ENCODE data around the gene SH3BP4.

The SH3BP4 gene

DNA sequence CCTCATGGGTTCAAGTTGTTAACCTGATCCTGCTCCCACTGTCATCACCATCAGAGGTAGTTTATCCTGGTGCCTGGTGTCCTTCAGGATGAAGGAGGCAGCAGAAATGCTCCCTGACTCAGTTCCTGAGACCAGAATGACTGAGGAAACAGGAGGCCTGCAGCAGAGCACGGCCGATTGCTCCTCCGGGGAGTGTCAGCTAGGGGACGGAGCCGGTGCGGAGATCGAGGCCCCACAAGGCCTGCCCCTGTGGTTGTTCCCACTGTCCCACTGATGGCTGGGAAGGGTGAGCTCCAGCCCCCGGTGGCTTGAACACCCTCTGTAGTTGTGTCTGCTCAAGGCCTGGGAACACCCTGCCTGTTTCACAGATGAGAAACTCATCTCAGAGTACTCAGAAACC lies 45.6 kb downstream of the SH3BP4 start:
- no peak overlapping the region for H3K4me3 ChIP-seq (ENCODE audit: insufficient read depth, low read depth, low read length, poor library complexity, severe bottlenecking)
- no peak overlapping the region for H3K27ac ChIP-seq (ENCODE audit: insufficient read depth, low read length, poor library complexity, severe bottlenecking)
- H3K36me3 ChIP-seq (ENCODE audit: control insufficient read depth, insufficient read depth, low read length): no peaks in the 10 kb centered on the region
- no peaks in the 10 kb centered on the region for H3K4me1 ChIP-seq (ENCODE audit: control insufficient read depth, insufficient read depth, low read length, poor library complexity, severe bottlenecking)
- no peaks in the 10 kb centered on the region for H3K27me3 ChIP-seq (replicated peaks; ENCODE audit: control insufficient read depth, insufficient read depth, low read length, poor library complexity, severe bottlenecking)
- H3K9me3 ChIP-seq (ENCODE audit: control insufficient read depth, low read length): no peaks in the 10 kb centered on the region
- no peak for DNase-seq

DNA sequence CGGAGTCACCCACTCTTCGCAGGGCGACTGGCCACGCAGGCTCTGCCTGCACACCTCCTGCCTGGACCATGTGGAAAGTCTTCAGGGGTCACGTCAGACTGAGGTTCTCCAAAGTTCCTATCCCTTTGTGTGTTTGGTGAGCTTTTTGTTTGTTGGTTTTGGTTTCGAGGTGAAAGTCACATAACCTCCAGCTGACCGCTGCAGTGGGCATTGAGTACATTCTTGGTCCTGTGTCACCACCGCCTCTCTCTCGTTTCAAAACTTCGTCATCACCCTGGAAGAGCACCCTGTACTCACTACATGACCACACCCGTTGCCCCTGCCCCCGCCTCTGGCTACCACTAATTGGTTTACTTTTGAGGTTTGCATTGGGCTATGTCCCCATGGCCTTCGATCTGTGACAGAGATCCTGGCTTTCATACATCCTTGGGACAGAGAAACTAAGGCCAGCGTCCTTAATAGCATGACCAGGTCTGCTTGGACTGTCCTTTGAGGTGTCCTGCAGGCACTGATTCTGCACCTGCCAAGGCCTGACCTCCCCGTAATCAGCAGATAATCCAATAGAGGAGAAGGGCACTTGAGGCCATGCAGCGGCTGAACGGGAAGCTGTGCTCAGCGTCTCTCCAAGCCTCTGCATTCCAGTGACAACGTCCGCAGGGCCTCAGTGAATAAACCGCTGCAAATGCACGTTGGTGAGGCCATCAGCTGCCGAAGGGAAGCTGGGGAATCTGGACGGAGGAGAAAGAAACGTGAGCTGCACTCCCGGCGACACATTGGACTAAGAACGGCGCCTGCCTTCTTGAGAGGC lies 46.8 kb downstream of the SH3BP4 start:
- H3K4me3 ChIP-seq (ENCODE audit: insufficient read depth, low read depth, low read length, poor library complexity, severe bottlenecking): no peak overlapping the region
- no peaks in the 10 kb centered on the region for H3K36me3 ChIP-seq (ENCODE audit: control insufficient read depth, insufficient read depth, low read length)
- no peak overlapping the region for H3K27ac ChIP-seq (ENCODE audit: insufficient read depth, low read length, poor library complexity, severe bottlenecking)
- no peaks in the 10 kb centered on the region for H3K4me1 ChIP-seq (ENCODE audit: control insufficient read depth, insufficient read depth, low read length, poor library complexity, severe bottlenecking)
- no peak for DNase-seq
- no peaks in the 10 kb centered on the region for H3K27me3 ChIP-seq (replicated peaks; ENCODE audit: control insufficient read depth, insufficient read depth, low read length, poor library complexity, severe bottlenecking)
- H3K9me3 ChIP-seq (ENCODE audit: control insufficient read depth, low read length): no peaks in the 10 kb centered on the region

DNA sequence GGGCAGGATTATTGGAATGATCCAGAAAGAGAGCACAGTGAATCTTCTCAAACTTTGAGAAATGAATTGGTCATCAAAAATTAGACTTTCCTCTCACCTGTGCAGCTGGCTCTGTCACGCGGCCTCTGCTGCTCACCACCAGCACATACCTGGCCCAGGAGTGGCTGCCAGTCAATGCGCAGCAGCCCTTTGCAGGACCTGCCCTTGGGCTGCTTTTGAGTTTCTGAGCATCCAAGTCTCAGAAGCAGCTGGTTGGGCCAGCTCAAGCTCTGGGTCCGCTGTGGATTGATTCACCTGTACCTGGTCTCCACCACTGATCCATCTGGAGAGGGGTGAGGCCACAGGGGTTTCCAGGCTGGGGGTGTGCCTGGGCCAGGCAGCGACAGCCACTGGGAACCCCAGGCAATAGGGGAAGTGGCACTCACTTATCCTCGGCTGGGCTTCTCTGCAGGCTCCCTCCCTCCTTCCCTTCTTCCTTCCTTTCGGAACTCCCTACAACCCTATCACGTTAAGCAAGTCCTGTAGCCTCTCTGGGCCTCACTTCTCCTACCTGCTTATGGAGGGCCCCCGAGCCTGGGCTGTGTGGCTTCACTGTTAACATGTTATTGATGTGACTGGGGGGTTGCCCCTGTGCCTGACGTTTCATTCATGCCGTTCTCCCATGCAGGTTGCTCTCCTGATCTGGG lies 48.1 kb downstream of the SH3BP4 start:
- DNase-seq: no peak
- Histone ChIP-seq H3K4me3 (ENCODE audit: insufficient read depth, low read depth, low read length, poor library complexity, severe bottlenecking) (no peak overlapping the region), H3K27ac (ENCODE audit: insufficient read depth, low read length, poor library complexity, severe bottlenecking) (no peak overlapping the region), H3K4me1 (ENCODE audit: control insufficient read depth, insufficient read depth, low read length, poor library complexity, severe bottlenecking) (no peaks in the 10 kb centered on the region), H3K36me3 (ENCODE audit: control insufficient read depth, insufficient read depth, low read length) (no peaks in the 10 kb centered on the region), H3K27me3 (replicated peaks; ENCODE audit: control insufficient read depth, insufficient read depth, low read length, poor library complexity, severe bottlenecking) (no peaks in the 10 kb centered on the region), H3K9me3 (ENCODE audit: control insufficient read depth, low read length) (no peaks in the 10 kb centered on the region)

DNA sequence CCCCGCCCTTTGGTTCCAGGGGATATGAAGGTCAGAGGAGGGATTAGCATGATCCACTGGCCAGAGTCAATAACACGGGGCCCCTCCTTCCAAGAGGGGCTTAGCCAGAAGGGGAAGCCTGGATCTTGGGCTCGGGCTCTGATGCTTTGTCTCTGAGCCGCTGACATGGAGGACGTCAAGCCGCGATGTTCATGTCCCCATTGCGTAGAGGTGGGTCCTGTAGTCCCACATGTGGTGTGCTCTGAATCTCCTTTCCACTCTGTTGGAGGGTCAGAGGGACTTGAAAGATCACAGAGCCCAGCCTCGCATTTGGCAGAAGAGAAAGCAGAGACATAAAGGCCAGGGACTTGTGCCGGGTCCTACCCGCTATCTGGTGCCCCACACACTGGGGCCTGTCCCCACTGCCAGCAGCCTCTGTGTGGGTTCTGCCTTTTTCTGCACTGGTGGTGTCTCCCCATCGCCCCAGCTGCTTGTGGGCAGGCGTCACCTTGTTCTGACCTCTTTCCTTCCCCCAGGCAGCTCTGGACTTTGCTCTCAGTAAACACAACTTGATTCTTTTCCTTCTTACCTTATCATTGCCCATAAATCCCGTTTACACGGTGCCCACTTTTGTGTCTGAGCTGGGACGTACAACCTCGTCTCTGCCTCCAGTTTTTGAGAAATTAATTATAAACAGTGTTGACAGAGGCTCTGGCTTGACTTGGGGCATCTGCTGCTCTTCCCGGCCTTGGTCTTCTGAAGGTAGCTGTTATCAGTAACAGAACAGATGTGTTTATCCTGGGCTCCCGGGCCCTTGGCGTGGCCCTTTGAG lies 48.8 kb downstream of the SH3BP4 start:
- Histone ChIP-seq H3K27me3 (replicated peaks; ENCODE audit: control insufficient read depth, insufficient read depth, low read length, poor library complexity, severe bottlenecking) (no peaks in the 10 kb centered on the region), H3K9me3 (ENCODE audit: control insufficient read depth, low read length) (no peaks in the 10 kb centered on the region), H3K4me3 (ENCODE audit: insufficient read depth, low read depth, low read length, poor library complexity, severe bottlenecking) (no peak overlapping the region), H3K36me3 (ENCODE audit: control insufficient read depth, insufficient read depth, low read length) (no peaks in the 10 kb centered on the region), H3K27ac (ENCODE audit: insufficient read depth, low read length, poor library complexity, severe bottlenecking) (no peak overlapping the region), H3K4me1 (ENCODE audit: control insufficient read depth, insufficient read depth, low read length, poor library complexity, severe bottlenecking) (no peaks in the 10 kb centered on the region)
- no peak for DNase-seq

DNA sequence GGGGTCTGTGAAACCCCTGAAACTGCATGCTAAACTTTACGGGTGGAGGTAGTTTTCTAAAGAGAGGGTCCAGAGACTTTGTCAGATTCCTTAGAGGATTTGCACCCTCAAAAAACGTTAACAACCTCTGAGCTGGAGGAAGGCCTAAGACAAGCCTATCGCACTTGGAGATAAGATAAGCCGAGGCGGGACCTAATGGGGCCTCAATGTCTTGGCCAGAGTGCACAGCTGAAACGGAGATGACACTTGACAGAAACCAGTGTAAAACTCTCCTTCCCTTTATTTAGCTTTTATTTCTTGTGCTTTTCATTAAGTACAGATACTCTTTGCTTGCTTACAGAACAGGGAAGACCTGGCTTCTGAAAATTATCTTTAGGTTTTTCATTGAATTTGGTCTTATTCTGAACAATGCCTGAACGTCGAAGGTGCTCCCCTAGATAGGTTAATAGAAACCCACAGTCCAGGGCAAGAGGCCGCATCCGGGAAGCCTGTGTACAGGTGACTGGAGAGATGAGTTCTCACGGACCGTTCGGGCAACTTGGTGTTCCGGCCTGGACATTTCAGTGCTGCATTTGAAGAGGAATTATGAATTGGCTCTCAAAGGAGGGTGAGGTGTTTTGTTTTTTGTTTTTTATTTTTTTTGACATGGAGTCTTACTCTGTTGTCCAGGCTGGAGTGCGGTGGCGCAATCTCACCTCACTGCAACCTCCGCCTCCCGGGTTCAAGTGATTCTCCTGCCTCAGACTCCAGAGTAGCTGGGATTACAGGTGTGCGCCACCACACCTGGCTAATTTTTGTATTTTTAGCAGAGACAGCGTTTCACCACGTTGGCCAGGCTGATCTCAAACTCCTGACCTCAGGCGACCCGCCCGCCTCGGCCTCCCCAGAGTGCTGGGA lies 49.7 kb downstream of the SH3BP4 start:
- no peaks in the 10 kb centered on the region for H3K9me3 ChIP-seq (ENCODE audit: control insufficient read depth, low read length)

DNA sequence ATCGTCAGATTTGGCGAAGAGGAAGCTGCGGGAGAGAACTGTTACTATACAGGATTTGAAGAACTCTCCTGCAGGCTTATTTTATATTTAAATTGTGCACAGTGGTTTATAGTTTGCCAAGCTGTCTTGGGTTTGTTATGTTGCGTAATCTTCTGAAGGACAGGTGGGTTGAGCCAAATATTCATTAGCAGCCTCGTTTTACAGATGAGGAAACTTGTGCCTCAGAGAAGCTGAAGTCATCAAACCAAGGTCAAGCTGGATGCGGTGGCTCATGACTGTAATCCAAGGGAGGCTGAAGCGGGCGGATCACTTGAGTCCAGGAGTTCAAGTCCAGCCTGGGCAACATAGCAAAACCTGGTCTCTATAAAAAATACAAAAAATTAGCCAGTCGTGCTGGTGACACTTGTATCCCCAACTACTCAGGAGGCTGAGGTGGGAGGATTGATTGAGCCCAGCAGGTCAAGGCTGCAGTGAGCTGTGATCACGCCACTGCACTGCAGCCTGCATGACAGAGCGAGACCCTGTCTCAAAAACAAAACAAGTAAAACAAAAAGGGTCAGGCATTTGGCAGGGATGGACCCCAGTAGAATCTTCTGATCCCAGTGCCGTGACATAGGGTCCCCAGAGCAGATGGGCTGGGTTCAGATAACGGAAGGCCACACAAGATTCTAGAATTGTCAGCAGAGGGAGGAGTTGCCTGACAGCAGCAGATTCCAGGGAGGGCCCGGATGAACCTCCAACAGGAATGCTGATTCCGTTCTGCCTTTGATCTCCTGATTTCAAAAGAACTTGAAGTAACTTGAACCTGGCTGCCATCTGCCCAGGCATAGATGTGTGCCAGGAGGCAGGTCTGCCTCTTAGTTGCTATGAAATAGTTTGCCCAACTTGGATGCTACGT lies 50.6 kb downstream of the SH3BP4 start:
- DNase-seq: no peak
- H3K9me3 ChIP-seq (ENCODE audit: control insufficient read depth, low read length): no peaks in the 10 kb centered on the region

More for the DNA sequence above, 49.7 kb downstream of the SH3BP4 start:
- no peaks in the 10 kb centered on the region for H3K27me3 ChIP-seq (replicated peaks; ENCODE audit: control insufficient read depth, insufficient read depth, low read length, poor library complexity, severe bottlenecking)
- H3K36me3 ChIP-seq (ENCODE audit: control insufficient read depth, insufficient read depth, low read length): no peaks in the 10 kb centered on the region
- H3K27ac ChIP-seq (ENCODE audit: insufficient read depth, low read length, poor library complexity, severe bottlenecking): no peak overlapping the region
- no peak overlapping the region for H3K4me3 ChIP-seq (ENCODE audit: insufficient read depth, low read depth, low read length, poor library complexity, severe bottlenecking)
- no peaks in the 10 kb centered on the region for H3K4me1 ChIP-seq (ENCODE audit: control insufficient read depth, insufficient read depth, low read length, poor library complexity, severe bottlenecking)
- DNase-seq: no peak

DNA sequence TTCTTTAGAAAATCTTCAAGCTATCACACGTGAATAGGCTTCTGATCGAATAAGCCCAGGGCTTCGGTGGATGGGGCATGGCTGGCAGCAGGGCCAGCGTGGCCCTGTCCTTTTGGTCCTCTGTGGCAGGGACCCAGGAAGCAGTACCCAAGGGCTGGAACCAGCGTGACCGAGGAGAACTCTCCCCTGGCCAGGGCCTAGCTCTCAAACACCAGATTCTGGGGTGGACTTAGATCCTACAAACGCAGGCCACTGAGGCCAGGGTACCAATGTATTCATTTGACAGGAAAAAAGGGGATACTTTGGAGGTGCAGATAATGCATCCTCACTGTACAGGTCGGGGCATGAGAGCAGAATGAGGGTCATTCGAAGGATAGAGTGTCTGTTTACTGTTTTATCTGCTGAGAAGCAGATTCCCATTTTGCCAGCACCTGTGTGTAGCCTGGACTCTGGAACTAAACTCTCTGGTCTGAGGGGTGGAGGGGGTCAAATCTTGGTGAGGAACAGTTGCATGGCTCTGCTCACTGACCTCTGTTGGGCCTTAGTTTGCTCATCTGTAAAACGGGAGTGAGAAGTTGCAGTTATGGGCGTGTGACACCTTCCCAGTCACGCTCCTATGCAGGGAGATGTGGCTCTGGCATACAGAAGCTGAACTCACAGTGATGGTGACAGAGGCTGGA lies 51.4 kb downstream of the SH3BP4 start:
- no peaks in the 10 kb centered on the region for H3K27me3 ChIP-seq (replicated peaks; ENCODE audit: control insufficient read depth, insufficient read depth, low read length, poor library complexity, severe bottlenecking)
- H3K9me3 ChIP-seq (ENCODE audit: control insufficient read depth, low read length): no peaks in the 10 kb centered on the region
- H3K4me1 ChIP-seq (ENCODE audit: control insufficient read depth, insufficient read depth, low read length, poor library complexity, severe bottlenecking): no peaks in the 10 kb centered on the region
- H3K36me3 ChIP-seq (ENCODE audit: control insufficient read depth, insufficient read depth, low read length): no peaks in the 10 kb centered on the region
- DNase-seq: no peak
- H3K27ac ChIP-seq (ENCODE audit: insufficient read depth, low read length, poor library complexity, severe bottlenecking): no peak overlapping the region
- H3K4me3 ChIP-seq (ENCODE audit: insufficient read depth, low read depth, low read length, poor library complexity, severe bottlenecking): no peak overlapping the region

More for the DNA sequence above, 50.6 kb downstream of the SH3BP4 start:
- Histone ChIP-seq H3K4me1 (ENCODE audit: control insufficient read depth, insufficient read depth, low read length, poor library complexity, severe bottlenecking) (no peaks in the 10 kb centered on the region), H3K36me3 (ENCODE audit: control insufficient read depth, insufficient read depth, low read length) (no peaks in the 10 kb centered on the region), H3K27me3 (replicated peaks; ENCODE audit: control insufficient read depth, insufficient read depth, low read length, poor library complexity, severe bottlenecking) (no peaks in the 10 kb centered on the region), H3K4me3 (ENCODE audit: insufficient read depth, low read depth, low read length, poor library complexity, severe bottlenecking) (no peak overlapping the region), H3K27ac (ENCODE audit: insufficient read depth, low read length, poor library complexity, severe bottlenecking) (no peak overlapping the region)

DNA sequence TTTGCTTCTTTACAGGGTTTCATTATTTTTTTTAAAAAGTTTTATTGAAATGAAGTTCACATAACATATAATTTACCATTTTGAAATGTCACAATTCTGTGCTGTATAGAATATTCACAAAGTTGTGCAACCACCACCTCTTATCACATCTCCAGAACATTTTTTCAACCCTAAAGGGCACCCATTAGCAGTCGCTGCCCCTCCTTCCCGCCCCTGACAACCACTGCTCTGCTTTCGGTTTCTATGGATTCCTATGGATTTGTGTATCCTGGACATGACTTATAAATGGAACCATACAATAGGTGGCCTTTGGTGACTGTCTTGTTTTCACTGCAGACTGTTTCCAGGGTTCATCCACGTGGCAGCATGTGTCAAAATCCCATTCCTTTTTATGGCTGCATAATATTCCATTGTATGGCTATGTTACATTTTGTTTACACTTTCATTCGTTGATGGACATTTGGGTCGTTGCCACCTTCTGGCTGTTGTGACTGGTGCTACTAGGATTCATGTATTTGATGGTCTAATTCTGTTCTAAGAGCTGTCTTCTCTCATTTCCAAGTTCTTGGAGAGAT lies 52.6 kb downstream of the SH3BP4 start:
- no peak overlapping the region for H3K4me3 ChIP-seq (ENCODE audit: insufficient read depth, low read depth, low read length, poor library complexity, severe bottlenecking)
- H3K27ac ChIP-seq (ENCODE audit: insufficient read depth, low read length, poor library complexity, severe bottlenecking): no peak overlapping the region
- H3K9me3 ChIP-seq (ENCODE audit: control insufficient read depth, low read length): no peaks in the 10 kb centered on the region
- no peaks in the 10 kb centered on the region for H3K36me3 ChIP-seq (ENCODE audit: control insufficient read depth, insufficient read depth, low read length)
- DNase-seq: no peak
- no peaks in the 10 kb centered on the region for H3K27me3 ChIP-seq (replicated peaks; ENCODE audit: control insufficient read depth, insufficient read depth, low read length, poor library complexity, severe bottlenecking)
- H3K4me1 ChIP-seq (ENCODE audit: control insufficient read depth, insufficient read depth, low read length, poor library complexity, severe bottlenecking): no peaks in the 10 kb centered on the region
